Erythroblast (primary cell): ENCODE data around the gene SFMBT2.

Source experiments
- GATA1 ChIP-seq: IDR thresholded peaks from 2 replicates; pipeline ENCODE4 v1.6.1; 2011; ENCODE audit warnings: low read depth, mild to moderate bottlenecking, control low read depth, low read length, moderate library complexity
- POLR2A ChIP-seq: IDR thresholded peaks from 2 replicates; pipeline ENCODE4 v1.6.1; 2011; ENCODE audit warnings: mild to moderate bottlenecking, low read length

GRCh38 chr10:7218968-7219367, 191.9 kb downstream of the SFMBT2 start:
- TF ChIP-seq POLR2A (no peak), GATA1 (no peak)
